ENCODE data around the gene BEND2.
"Not testable (repeated sequence)": the region's sequence is repeated elsewhere in the genome, so short reads cannot be mapped to it uniquely, and the experiment has no call there.

BEND2 gene

DNA sequence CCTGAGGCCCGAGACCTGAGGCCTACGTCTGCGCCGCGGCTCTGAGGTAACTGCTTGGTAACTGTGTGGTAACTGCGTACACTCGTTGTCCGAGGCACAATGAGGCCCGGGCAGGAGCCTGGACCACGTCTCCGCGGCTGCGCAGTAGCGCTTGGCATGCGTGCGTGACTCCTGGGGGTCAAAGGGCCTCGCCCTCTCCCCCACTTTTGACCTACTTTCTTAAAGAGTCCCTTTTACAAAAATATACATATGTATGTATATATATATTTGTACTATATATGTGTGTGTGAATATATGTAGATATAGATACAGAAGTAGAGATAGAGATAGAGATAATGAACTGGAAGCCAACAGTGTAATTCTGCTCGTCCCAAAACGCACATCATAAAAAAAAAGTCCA is at the start of gene BEND2:
BEND2 (minus strand) TSS at position 101 of the 400 bp plus-strand sequence. CDS start 136 bp downstream, outside the sequence.
- no peak for DNase-seq

DNA sequence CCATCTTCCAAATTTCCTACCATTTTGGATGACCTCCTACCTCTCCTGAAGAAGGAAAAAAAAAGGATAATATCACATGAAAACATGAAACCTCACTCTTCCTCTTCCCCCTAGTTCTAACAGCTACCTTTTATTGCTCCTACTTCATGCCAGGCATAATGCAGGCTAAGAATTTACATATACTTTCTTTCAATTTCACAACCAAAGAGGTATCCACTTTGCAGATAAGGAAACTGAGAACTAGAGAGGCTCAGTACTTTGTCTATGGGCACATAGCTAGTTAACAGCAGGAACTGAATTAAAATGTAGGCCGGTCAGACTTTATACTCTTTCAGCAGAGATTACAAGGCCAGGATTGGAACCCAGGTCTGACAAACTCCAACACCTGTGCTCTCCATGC is 34.4 kb upstream of the BEND2 start:
- no peak for DNase-seq

DNA sequence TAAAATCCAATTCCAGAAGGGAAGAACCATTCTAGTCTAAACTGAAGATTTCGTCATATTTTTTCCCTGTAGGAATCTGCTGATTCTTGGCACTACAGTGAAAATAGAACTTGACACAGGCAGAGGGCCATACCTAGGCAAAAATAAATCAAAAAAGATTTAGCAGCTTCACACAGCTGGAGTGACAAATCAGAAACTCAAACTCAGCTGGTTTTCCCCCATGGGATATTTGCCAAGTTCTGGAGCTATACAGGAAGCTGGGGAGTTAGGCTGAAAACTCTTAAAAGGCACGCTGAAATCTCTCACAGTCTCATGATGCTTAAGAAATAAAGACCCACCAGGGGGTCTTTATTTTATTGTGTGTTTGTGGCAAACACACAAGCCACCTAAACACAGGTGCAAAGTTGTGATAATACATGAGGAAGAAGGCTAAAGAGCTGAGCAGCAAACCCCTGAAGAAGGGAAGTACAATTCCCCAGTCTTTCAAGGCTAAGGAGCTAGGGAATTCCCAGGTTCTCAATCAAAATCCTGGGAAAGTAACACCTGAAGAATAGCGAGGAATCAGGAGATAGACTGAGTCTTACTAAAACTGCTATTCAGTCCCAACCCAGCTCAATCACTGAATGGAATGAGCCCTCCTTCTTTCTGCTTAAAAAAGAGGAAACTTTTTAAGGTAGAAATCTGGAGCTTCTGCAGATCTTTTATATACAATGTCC is 32.1 kb upstream of the BEND2 start:
- DNase-seq, result peak; percentile 1

DNA sequence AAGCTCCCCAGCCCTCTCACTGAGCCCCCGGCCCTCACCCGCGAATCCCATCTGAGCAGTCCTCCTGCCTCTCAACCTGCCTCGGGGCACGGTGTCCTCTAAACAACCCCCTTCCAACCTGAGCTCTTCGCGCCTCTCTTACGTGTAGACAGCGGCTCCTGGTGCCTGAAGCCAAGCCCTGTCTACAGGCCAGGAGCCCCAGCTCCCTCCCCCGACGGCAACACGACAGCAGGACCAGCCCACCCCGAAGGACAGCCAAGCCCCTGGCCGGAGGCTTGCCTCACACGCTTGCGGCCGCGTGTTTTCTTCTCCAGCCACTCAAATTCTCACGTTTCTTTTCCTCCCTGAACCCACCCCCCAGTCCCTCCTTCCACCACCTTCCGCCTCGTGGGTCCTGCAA is 9.0 kb upstream of the BEND2 start:
- not testable (repeated sequence) for DNase-seq

DNA sequence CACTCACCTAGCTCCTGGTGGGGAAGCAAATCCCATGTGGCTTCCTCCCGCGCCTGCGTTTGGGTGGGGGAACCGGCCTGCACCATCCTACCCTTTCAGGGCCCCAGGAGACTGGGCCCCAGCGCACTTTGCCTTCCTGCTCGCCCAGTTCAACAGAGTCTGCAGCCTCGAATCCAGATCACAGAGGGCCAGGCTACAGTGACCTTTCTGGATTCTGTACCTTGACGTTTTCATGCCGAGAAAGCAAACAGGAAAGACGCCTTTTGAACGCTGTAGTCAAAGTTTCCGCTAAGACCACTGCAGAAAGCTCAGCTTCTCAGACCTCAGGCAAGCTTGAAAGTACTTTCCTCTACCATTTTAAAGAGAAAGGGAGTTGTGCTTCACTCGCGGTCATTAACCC is 7.4 kb upstream of the BEND2 start:
- no peak for DNase-seq

DNA sequence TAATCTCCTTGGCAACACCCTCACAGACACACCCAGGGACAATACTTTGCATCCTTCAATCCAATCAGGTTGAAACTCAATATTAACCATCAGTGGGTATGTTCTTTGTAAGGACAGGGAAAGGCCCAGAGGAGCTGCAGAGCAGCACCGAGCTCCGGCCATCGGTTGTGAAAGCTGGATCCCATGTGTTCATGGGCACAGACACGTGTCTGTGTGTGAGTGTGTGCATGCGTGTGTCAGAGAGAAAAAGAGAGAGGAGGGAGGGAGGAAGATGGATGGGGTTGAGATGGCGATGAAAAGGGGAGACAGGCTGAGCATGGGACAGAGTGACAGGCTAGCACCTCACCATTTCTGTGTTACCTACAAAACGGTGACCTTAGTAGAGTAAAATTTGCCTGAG is 6.8 kb upstream of the BEND2 start:
- DNase-seq, result no peak

DNA sequence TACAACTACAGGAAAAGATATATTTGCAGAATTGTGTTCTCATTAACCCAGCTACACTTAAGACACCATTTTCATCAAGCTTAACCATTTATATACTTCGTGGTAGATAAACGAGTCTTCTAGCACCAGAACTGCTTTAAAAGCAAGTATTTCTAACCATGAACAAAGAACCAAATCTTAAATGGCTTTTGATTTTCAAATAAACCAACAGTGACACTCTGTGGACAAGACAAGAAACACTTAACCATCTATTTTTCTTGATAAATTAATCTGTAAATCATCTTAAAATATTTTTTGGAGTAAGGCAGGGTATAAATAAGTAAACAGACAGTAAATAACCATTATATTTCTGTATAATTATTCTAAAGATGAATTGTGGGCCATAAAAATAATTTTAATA is 10.2 kb downstream of the BEND2 start:
- peak; percentile 0 for DNase-seq

DNA sequence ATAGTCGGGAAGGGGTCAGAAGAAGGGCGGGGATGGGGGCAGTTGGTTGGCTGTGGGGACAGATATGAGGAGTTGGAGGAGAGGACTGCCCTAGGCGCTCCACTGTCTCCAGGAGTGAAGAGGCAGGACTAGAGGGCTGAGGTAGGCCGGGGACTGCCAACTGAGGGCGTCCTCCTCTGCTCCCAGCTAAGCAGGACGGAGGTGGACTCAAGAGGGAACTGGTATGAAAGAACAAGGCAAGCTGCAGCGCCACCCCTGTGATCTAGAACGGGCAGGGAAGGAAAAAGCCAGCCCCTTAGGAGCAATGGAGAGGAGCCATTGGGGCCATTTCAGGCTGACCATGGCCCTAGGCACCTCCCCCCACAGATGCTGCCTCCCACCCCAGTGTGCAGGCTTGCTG is 14.0 kb downstream of the BEND2 start:
- DNase-seq, result no peak

DNA sequence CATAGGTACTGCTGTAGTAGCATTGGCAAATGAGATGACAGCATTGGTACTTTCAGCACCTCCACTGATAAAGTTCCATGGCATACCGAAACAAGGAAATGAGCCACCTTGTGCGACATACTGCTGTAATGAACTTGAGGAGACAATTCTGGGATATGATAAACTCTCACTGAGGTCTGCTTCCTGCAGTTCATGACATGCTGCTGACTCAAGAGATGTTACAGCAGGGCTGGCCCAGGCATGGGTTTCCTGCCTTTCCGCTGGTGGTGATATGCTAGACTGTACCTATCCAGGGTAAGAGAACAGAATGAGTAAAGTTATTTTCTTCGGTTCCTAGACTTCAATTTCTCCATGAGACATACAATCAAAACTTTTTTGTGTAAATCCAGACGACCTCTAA is 17.1 kb downstream of the BEND2 start:
- no peak for DNase-seq

DNA sequence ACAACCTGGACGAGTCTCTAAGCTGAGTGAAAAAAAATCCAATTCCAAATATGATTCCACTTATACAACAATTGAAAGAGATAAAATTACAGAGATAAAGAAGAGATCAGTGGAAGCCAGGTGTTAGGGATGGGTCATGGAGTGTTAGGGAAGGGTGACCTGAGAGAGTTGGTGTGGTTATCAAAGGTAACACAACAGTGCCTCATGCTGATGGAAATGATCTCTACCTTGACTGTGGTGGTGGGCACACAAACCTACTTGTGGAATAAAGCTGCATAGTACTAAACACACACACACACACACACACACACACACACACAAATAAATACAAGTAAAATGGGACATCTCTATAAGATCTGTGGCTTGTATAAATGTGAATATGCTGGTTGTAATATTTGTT is 26.0 kb downstream of the BEND2 start:
- no peak for DNase-seq

DNA sequence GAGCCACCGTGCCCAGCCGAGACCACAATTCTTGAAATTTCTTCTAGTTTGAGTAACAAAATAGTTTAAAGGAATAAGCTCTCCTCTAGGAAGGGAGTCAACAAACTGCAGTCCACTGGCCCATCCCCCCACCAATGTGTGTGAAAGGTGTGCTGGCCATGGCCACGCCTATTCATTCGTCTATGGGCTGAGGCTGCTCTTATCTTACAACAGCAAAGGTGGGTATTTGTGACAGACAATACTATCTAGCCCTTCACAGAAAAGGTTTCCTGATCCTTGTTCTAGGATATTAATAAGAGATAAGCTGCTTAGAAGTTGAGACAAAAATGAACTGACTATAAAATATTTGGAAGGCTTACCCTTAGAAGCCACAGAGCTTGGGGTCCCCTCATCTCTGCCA is 41.2 kb downstream of the BEND2 start:
- DNase-seq, result no peak

DNA sequence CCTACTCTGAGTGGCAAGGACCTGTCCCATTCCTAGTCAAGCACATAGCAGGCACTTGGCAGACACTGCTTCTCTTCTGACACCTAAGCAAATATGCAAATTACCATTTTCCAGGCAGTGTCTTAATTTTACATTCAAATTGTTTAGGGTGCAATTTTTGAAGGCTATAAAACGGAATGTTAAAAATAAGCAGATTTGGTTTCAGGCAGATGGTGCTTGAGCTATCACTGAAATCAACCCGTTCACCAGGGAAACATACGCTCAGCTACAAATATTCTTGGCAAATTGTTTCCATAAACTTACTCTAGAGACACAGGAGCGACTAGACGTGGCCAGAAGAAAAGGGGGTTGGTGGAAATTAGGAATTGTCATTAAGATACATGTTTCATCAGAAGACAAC is 45.7 kb downstream of the BEND2 start:
- no peak for DNase-seq

DNA sequence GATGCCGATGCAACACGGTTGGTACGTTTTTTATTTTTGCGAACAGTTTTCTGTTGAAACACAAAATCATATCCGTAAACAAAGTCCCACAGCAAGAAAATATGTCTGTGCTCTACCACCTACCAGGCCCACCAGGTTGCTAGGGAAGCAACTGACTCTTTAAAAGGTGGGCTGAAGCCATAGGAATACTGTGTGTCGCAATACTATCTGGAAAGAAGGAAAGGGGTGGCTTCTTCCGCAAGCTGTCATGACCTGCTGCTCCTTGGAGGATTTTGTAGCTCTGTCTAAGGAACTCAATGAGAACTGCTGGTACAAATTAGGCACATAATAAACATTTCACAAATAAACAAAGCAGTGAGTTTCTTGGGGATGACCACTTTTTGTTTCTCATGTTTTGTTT is 46.5 kb downstream of the BEND2 start:
- no peak for DNase-seq

DNA sequence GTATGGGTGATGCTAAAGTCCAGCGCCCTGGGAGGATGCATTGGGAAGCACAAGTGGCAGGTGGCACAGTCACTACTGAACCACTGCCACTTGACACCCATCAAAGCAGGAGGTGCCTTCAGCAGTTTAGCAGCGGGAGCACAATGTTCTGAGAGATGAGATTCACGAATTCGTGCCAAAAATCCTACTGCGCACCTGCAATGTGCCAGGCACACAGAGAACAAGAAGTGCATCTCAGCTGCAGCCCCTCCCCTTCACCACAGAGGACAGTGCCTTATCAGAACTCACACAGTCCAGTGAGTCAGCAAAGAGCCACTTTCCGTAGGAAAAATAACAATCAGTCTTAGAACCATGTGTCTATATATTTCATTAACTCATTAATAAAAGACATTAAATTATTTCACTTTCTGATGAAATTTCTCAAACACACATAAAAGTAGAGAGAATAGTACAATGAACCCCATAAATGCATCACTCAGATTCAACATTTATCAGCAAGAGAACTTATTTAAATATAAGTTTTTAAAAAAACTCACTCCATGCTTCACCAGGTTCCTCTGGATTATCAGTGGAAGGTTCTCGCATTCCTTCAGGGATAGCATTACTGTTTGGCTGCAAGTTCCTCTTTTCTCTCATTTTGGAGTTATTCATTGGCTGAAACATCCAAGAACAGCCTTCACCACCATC is 47.0 kb downstream of the BEND2 start:
- DNase-seq, result no peak

DNA sequence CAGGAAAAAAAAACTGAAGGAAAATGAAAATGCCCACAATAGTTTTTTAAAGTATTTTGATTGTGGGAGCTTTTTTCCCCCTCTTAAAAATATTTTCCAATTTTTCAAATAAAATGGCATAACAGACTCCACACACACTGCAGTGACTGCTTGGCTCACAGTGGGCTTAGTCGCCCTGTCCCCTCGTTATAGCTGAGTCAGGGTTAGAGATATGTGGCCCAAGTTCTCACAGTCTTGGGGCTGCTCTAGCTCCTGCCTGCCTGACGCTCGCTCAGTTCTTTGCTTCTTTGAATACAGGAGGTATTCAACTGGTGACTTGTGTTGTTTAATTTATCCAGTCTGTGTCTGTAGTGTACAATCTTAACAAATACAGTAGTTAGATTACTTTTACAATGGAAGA is 47.7 kb downstream of the BEND2 start:
- no peak for DNase-seq

DNA sequence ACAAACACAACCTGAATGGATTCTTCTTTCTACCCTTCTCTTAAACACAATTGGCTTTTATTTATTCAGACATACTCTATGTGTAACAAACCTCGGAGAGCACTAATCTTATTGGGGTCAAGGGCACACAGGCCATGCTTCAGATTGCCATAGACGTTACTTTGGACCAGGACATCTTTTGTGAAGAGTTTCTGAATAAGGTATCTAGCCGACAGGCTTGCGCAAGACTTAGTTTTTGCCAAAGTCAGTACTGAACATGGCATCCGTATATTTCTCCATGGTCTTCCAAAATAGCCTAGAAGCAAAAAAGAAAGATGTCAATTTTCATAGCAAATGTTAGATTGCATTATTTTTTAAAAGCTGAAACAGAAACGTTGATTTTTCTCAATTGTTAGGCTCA is 49.8 kb downstream of the BEND2 start:
- no peak for DNase-seq

DNA sequence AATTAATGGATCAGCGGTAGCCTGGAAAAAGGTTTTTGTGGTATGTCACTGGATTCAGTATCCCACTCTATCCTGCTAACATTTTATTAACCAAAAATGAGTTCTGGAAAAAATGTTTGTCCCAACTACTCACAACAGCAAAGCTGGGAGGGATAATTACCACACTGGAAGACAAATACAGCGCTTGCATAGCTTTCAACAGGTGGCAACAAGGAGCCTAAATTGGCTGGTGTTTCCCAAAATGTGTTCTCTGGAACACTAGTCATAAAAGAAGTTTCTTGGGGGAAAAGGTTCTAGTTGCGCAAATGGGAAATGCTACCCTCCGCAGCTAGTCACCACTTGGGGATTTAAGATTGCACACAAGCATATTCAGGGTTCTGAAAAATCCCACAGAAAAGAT is 54.6 kb downstream of the BEND2 start:
- no peak for DNase-seq

DNA sequence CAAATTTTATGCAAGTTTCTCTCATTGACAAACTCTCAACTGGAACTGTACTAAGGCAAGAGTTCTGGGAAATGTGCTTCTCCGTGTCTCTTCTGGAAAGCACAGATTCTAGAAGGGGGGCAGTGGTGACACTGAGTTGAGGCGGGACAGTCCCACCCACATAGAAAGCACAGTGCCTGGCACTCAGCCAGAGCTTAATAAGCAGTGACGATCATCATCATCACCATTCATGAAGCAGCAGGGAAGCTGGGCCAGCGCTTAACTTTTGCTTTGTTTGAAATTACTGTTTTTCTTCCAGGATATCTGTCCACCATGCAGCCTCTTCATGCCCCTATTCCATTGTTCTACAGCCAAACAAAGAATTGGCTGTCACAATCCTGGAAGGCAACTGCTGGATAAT is 60.3 kb downstream of the BEND2 start:
- no peak for DNase-seq

DNA sequence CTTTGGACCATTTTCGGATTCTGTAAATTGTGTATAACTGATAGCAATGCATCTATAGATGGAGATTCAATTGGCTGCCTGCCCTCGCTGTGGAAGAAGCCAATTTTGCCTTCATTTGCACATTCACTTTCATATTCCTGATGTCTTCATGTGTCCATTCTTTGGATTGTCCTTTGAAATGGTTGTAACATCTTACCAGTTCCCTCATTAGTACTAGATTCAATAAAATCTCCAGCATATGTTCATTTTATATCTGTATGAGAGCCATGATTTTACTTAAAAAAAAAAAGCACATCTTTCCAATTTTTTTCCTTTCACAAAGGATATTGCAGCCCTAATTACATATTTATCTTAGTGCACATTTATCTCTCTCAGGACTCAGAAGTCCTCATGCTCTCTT is 61.7 kb downstream of the BEND2 start:
- DNase-seq, result no peak

DNA sequence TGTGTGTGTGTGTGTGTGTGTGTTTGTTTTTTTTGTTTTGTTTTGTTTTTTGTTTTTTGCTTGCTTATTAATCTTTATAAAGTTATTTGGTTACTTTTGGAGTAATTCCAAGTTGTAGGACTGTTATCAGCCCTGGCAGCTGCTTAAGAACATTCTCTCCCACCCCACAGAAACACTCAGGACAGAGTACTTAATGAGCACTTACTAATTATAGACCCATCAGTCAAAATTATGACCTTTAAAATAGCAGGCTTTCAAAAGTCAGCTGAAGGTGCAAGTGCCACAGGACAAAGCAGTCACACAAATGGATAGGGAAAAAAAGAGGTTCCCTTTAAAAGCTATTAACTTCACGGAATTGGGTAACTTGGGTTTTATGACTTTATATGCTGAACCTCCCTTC is 69.0 kb downstream of the BEND2 start:
- no peak for DNase-seq

DNA sequence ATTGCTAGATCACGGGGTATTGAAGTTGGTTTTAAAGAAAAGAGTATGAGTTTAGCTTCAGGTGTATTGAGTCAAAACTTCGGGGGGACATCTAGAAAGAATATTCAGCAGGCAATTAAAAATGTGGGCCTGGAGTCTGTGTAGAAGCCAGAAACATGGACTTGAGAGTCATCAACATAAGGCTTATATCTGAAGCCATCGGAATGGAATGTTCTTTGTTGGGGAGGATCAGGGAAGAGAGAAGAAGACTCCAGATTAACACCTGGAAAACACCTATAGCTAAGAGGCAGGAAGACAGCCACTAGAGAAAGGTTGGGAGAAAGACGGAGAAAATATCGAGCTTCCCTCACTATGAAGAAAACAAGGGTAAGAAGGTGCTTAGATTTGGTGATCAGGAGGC is 69.5 kb downstream of the BEND2 start:
- DNase-seq, result no peak

DNA sequence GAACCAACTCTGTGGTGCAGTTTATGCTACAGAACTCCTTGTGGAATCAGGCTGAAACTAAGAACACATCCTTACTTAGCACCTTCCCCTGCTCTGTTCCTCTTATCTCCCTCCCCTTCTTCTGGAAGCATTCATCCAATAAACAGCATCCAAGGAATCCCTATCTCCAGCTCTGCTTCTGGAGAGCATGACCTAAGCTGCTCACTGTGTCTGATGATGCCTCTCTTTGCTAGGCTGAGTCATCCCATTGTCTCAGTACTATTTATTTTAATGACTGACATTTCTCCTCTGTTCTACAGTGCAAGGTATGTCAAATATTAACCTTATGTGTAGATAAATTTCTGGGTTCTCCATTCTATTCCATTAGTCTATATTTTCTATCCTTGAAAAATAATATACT is 71.2 kb downstream of the BEND2 start:
- DNase-seq, result no peak

DNA sequence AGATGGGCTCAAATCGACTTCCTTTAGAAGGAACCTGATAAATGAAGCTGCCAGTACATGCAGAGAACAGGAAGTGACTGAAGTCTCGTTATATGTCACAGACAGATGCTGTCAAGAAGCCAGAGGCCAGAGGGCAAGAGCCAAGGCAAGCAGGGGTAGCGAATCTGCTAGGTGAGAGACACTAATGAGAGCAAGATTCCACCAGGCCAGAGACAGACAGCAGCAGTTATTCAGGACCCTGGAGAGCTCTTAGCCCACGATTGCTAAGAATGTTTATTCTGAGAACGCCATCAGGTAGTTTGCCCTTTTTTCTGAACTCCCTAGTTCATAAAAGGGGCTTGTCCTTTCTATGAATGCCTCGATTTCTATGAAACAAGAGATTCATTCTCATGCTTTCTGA is 73.7 kb downstream of the BEND2 start:
- DNase-seq, result peak; percentile 2

DNA sequence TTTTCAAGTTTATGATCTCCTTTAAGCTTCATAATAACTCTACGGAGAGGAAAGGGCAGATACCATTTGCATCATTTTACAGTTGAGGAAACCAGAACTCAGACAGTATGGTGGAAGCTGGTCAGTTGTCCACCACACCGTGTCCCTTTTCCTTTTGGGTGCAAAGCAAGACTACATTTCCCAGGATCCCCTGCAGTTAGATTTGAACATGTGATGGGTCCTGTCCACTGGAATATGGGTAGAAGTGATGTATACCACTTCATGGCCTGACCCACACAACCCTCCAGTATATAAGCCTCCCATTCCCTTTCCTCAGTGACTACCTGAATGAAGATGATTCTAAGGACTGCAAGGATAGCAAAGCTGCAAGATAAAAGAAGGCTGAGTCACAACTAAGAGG is 74.7 kb downstream of the BEND2 start:
- DNase-seq, result no peak

DNA sequence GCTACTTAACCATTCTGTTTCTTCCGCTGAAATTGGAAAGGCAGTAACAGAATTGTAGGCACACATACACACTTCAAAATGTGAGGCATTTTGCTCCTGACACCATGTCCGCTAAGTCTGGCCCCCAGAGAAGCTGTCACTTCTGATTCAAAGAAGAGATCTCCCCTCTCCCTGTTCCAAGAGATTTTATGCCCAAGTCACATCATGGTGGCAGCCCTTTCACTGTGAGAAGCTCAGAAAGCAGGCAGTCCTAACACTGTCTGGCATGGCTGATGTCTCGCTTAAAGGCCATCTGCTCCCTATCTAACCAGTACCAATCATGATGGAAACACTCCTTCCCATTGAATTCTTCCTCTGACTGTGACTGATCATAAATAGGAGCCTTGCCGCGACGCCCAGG is 83.9 kb downstream of the BEND2 start:
- no peak for DNase-seq
